SK-N-SH (cell line): ENCODE data around the gene SRGAP1. TPM values are rescaled to one million over a fixed set of nuclear protein-coding genes. Genes with fewer than 3 reads are reported as not detected.

Source experiments
- CTCF ChIA-PET: fragments of 300-600, 350-600 bp; formaldehyde crosslinking; extraction: SDS; loops from one replicate; lab custom pipeline; 2021; lab: Yijun Ruan, JAX
- POLR2A ChIA-PET: fragments of 350-600 bp; sonication (Branson Sonifier 250); formaldehyde crosslinking; extraction: SDS; loops from one replicate; lab custom pipeline; 2020; ENCODE audit warnings: antibody characterized with exemption, inconsistent platforms; lab: Yijun Ruan, JAX
- DNase-seq: peaks from one replicate; pipeline ENCODE4 v3.0.0; 2012
- H2AFZ ChIP-seq: fragments of 200-600 bp; sonication (generic); 2 replicates; pipeline ENCODE4 v1.8.1; 2016; ENCODE audit warnings: antibody characterized with exemption, mild to moderate bottlenecking, low read depth
- H3F3A ChIP-seq: fragments of 200-600 bp; sonication (generic); replicated peaks from 2 replicates; pipeline ENCODE3; 2016; ENCODE audit warnings: antibody characterized with exemption, mild to moderate bottlenecking; ENCODE audit not compliant: insufficient read depth
- H3K27ac ChIP-seq, 2 experiments: fragments of 200-500 bp in 1 of 2; fragments of 200-600 bp in 1 of 2; sonication (Bioruptor generic) in 1 of 2; sonication (generic), shearing (Covaris generic) in 1 of 2; 2 replicates each; pipeline versions ENCODE4 v1.5.1 to v1.6.1; 2014 to 2016; ENCODE audit warnings: low read depth in 2 of 2, inconsistent platforms in 1 of 2, low read length in 1 of 2, mild to moderate bottlenecking in 1 of 2, mixed read lengths in 1 of 2
- H3K27me3 ChIP-seq: fragments of 200-600 bp; sonication (generic), shearing (Covaris generic); 2 replicates; pipeline ENCODE4 v1.6.1; 2016; ENCODE audit warnings: mixed run types; ENCODE audit not compliant: insufficient read depth
- H3K36me3 ChIP-seq, 2 experiments: fragments of 200-500 bp in 1 of 2; fragments of 200-600 bp in 1 of 2; sonication (Bioruptor generic) in 1 of 2; sonication (generic) in 1 of 2; replicated peaks in 1 of 2; 2 replicates each; pipeline versions ENCODE3 to v1.5.1; 2014 to 2016; ENCODE audit warnings: low read length in 1 of 2, mild to moderate bottlenecking in 1 of 2; ENCODE audit not compliant: insufficient read depth in 2 of 2, control insufficient read depth in 1 of 2
- H3K4me1 ChIP-seq, 2 experiments: fragments of 200-500 bp in 1 of 2; fragments of 200-600 bp in 1 of 2; sonication (Bioruptor generic) in 1 of 2; sonication (generic), shearing (Covaris generic) in 1 of 2; 2 replicates each; pipeline versions ENCODE4 v1.5.1 to v1.6.1; 2014 to 2016; ENCODE audit warnings: low read depth in 1 of 2, low read length in 1 of 2, mixed run types in 1 of 2; ENCODE audit not compliant: insufficient read depth in 2 of 2, control insufficient read depth in 1 of 2
- H3K4me2 ChIP-seq: fragments of 200-600 bp; sonication (generic), shearing (Covaris generic); 2 replicates; pipeline ENCODE4 v1.6.1; 2017; ENCODE audit warnings: mixed run types
- H3K4me3 ChIP-seq, 2 experiments: fragments of 200-500 bp in 1 of 2; fragments of 200-600 bp in 1 of 2; sonication (Bioruptor generic) in 1 of 2; sonication (generic), shearing (Covaris generic) in 1 of 2; 2 replicates each; pipeline versions ENCODE4 v1.5.1 to v1.8.1; 2014 to 2016; ENCODE audit warnings: low read depth in 2 of 2, inconsistent platforms in 1 of 2, low read length in 1 of 2, mild to moderate bottlenecking in 1 of 2, mixed read lengths in 1 of 2, moderate library complexity in 1 of 2
- H3K79me2 ChIP-seq: fragments of 200-600 bp; sonication (generic); 2 replicates; pipeline ENCODE4 v1.8.1; 2017; ENCODE audit warnings: mild to moderate bottlenecking; ENCODE audit not compliant: insufficient read depth
- H3K9ac ChIP-seq: fragments of 200-600 bp; sonication (generic); 2 replicates; pipeline ENCODE4 v1.6.1; 2017; ENCODE audit warnings: mixed run types
- H3K9me2 ChIP-seq: fragments of 200-600 bp; sonication (generic); 2 replicates; pipeline ENCODE4 v1.6.1; 2017; ENCODE audit warnings: mixed run types
- H3K9me3 ChIP-seq: fragments of 200-600 bp; sonication (generic); 2 replicates; pipeline ENCODE4 v1.6.1; 2017; ENCODE audit warnings: mixed run types, mild to moderate bottlenecking, moderate library complexity
- H4K20me1 ChIP-seq: fragments of 200-600 bp; sonication (generic); 2 replicates; pipeline ENCODE4 v1.6.1; 2017; ENCODE audit warnings: mild to moderate bottlenecking, mixed run types; ENCODE audit not compliant: insufficient read depth
- CTCF ChIP-seq: fragments of 200-600 bp; sonication (generic); IDR thresholded peaks from 2 replicates; pipeline ENCODE4 v1.6.1; 2017; ENCODE audit warnings: antibody characterized with exemption, mild to moderate bottlenecking, moderate library complexity
- ELF1 ChIP-seq: IDR thresholded peaks from 2 replicates; pipeline ENCODE4 v1.4.0; 2012
- EZH2phosphoT487 ChIP-seq: fragments of 200-600 bp; sonication (generic); IDR thresholded peaks from 2 replicates; pipeline ENCODE4 v1.6.1; 2017; ENCODE audit warnings: low read depth, mixed run types, mild to moderate bottlenecking, antibody characterized with exemption, moderate library complexity, borderline replicate concordance
- GATA2 ChIP-seq: sonication (generic); formaldehyde crosslinking; IDR thresholded peaks from 2 replicates; pipeline ENCODE4 v1.5.0; 2020; ENCODE audit warnings: mild to moderate bottlenecking, missing genetic modification reagents
- JUND ChIP-seq: IDR thresholded peaks from 2 replicates; pipeline ENCODE4 v1.4.0; 2012
- MXI1 ChIP-seq: IDR thresholded peaks from 2 replicates; pipeline ENCODE4 v1.6.1; 2012; ENCODE audit warnings: mild to moderate bottlenecking, low read depth, low read length, improper control_type of control experiment
- NFIC ChIP-seq: IDR thresholded peaks from 2 replicates; pipeline ENCODE4 v1.4.0; 2012; ENCODE audit warnings: borderline replicate concordance
- RCOR1 ChIP-seq: fragments of 150-350 bp; IDR thresholded peaks from 2 replicates; pipeline ENCODE4 v1.6.1; 2017; ENCODE audit warnings: antibody characterized with exemption, low read length
- SIN3A ChIP-seq: IDR thresholded peaks from 2 replicates; pipeline ENCODE4 v1.6.1; 2012; ENCODE audit warnings: low read depth, mild to moderate bottlenecking, low read length, moderate library complexity, borderline replicate concordance
- TAF1 ChIP-seq: IDR thresholded peaks from 2 replicates; pipeline ENCODE4 v1.6.1; 2012; ENCODE audit warnings: low read depth, mild to moderate bottlenecking, low read length, moderate library complexity, borderline replicate concordance
- TEAD4 ChIP-seq: IDR thresholded peaks from 2 replicates; pipeline ENCODE4 v1.4.0; 2012; ENCODE audit warnings: mild to moderate bottlenecking, borderline replicate concordance; ENCODE audit not compliant: insufficient read depth
- USF2 ChIP-seq: fragments of 150-350 bp; IDR thresholded peaks from 2 replicates; pipeline ENCODE4 v1.6.1; 2017; ENCODE audit warnings: antibody characterized with exemption, low read length, low read depth, borderline replicate concordance
- ZBTB33 ChIP-seq: IDR thresholded peaks from 2 replicates; pipeline ENCODE4 v1.4.0; 2012; ENCODE audit warnings: low read depth, borderline replicate concordance
- WGBS: methylation state at CpG from one replicate; pipeline ENCODE4 v1.1.6; 2017; ENCODE audit warnings: low lambda C conversion rate; 5-methylcytosine and 5-hydroxymethylcytosine counted together
- polyA plus RNA-seq, 3 experiments: library from polyadenylated mRNA; depleted of rRNA; stranded (reverse); fragments of >200 nt; gene quantifications; 2 replicates each; pipeline ENCODE4 v1.2.3, GENCODE V29; 2012
- TF ChIP-seq, protein P1 (sequence below): IDR thresholded peaks from 2 replicates; pipeline ENCODE4 v1.4.0; 2012; ENCODE audit warnings: low read depth, borderline replicate concordance
- TF ChIP-seq, protein P2 (sequence below): IDR thresholded peaks from 2 replicates; pipeline ENCODE4; 2012
- TF ChIP-seq, protein P3 (sequence below): IDR thresholded peaks from 2 replicates; pipeline ENCODE4 v1.4.0; 2012; ENCODE audit warnings: low read depth
- TF ChIP-seq, protein P4 (sequence below): fragments of 150-350 bp; IDR thresholded peaks from 2 replicates; pipeline ENCODE4 v1.6.1; 2016; ENCODE audit warnings: mild to moderate bottlenecking, low read depth, low read length

Gene SRGAP1
- polyA plus RNA-seq, 1 of the 3 experiments (the other 2 are of a cell fraction): 2.6 TPM

- Histone ChIP-seq H3K4me1 (no peaks in the 10 kb centered on the region), H3K9ac (no peak overlapping the region), H3K9me3 (no peaks in the 10 kb centered on the region), H3K36me3 (peaks cover 0 to 3% of the 10 kb centered on the region in 2 experiments), H4K20me1 (no peaks in the 10 kb centered on the region), H3K79me2 (no peaks in the 10 kb centered on the region)
- CTCF ChIA-PET: interaction anchor here (1.4 to 4.2 kb wide), 2 partner anchors 10 to 33 kb away, joined by 3 to 22 read pairs; partner anchors contain the start of gene SRGAP1
- TF ChIP-seq, protein P1, sequence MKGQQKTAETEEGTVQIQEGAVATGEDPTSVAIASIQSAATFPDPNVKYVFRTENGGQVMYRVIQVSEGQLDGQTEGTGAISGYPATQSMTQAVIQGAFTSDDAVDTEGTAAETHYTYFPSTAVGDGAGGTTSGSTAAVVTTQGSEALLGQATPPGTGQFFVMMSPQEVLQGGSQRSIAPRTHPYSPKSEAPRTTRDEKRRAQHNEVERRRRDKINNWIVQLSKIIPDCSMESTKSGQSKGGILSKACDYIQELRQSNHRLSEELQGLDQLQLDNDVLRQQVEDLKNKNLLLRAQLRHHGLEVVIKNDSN: no peak
- TF ChIP-seq ELF1 (no peak), NFIC (no peak), SIN3A (no peak), TEAD4 (no peak), USF2 (no peak), TAF1 (no peak), JUND (no peak), EZH2phosphoT487 (no peak), MXI1 (no peak), GATA2 (no peak), RCOR1 (no peak), ZBTB33 (no peak), CTCF (no peak)
- TF ChIP-seq, protein P2, sequence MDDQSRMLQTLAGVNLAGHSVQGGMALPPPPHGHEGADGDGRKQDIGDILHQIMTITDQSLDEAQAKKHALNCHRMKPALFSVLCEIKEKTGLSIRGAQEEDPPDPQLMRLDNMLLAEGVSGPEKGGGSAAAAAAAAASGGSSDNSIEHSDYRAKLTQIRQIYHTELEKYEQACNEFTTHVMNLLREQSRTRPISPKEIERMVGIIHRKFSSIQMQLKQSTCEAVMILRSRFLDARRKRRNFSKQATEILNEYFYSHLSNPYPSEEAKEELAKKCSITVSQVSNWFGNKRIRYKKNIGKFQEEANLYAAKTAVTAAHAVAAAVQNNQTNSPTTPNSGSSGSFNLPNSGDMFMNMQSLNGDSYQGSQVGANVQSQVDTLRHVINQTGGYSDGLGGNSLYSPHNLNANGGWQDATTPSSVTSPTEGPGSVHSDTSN: no peak
- TF ChIP-seq, protein P3, sequence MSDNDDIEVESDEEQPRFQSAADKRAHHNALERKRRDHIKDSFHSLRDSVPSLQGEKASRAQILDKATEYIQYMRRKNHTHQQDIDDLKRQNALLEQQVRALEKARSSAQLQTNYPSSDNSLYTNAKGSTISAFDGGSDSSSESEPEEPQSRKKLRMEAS: no peak
- TF ChIP-seq, protein P4, sequence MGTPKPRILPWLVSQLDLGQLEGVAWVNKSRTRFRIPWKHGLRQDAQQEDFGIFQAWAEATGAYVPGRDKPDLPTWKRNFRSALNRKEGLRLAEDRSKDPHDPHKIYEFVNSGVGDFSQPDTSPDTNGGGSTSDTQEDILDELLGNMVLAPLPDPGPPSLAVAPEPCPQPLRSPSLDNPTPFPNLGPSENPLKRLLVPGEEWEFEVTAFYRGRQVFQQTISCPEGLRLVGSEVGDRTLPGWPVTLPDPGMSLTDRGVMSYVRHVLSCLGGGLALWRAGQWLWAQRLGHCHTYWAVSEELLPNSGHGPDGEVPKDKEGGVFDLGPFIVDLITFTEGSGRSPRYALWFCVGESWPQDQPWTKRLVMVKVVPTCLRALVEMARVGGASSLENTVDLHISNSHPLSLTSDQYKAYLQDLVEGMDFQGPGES: no peak
- TF ChIP-seq, all 33 proteins: peak for 0
- Histone ChIP-seq H3K27me3 (no peaks in the 10 kb centered on the region; the same call in 1 of the 2 replicates), H3K4me3 (no peak overlapping the region), H2AFZ (no peak overlapping the region), H3K4me2 (no peak overlapping the region), H3K27ac (no peak overlapping the region), H3F3A (no peaks in the 10 kb centered on the region), H3K9me2 (no peaks in the 10 kb centered on the region)
- WGBS: 83% methylated on average over 2 of the region's 2 CpGs
- POLR2A ChIA-PET: no interaction called here
- no peak for DNase-seq
These were observed 32.7 kb upstream of the SRGAP1 start for GRCh38 chr12:63811755-63812154.
